Erythroblast (primary cell): ENCODE data around the gene TNNC1.

Source experiments
- GATA1 ChIP-seq: IDR thresholded peaks from 2 replicates; pipeline ENCODE4 v1.6.1; 2011; ENCODE audit warnings: low read depth, mild to moderate bottlenecking, control low read depth, low read length, moderate library complexity
- POLR2A ChIP-seq: IDR thresholded peaks from 2 replicates; pipeline ENCODE4 v1.6.1; 2011; ENCODE audit warnings: mild to moderate bottlenecking, low read length

GRCh38 chr3:52493232-52494017 lies 39.6 kb upstream of the TNNC1 start:
- TF ChIP-seq POLR2A (no peak), GATA1 (no peak)
